Measurements from ENCODE around the gene CEMIP. TPM values are rescaled to one million over a fixed set of nuclear protein-coding genes. Genes with fewer than 3 reads are reported as not detected.

Gene CEMIP
- total and polyA plus RNA-seq, 2 of the 13 experiments (the other 11 are each of a cell fraction or from before 2014, with no cell fraction given): 4.3 to 28.5 TPM

GRCh38 chr15:80856809-80857377 lies 77.7 kb downstream of the CEMIP start (continued):
- TF ChIP-seq HMG20B (CRISPR knock-in tag; conservative IDR thresholded peaks at IDR 0.05): peak; percentile 79; the same call in 1 of the 2 replicates
- TF ChIP-seq TCF7 (IDR thresholded peaks at IDR 0.05; ENCODE audit: low read depth): peak; percentile 83
- TF ChIP-seq CSRNP2 (CRISPR knock-in tag; conservative IDR thresholded peaks at IDR 0.05; ENCODE audit: low read depth): no peak
- TF ChIP-seq ZMAT3 (CRISPR knock-in tag; conservative IDR thresholded peaks at IDR 0.05): no peak
- TF ChIP-seq ZNF710 (CRISPR knock-in tag; IDR thresholded peaks at IDR 0.05; ENCODE audit: borderline replicate concordance): peak; percentile 74; the same call in 1 of the 2 replicates
- peak; percentile 74; the same call in 1 of the 2 replicates for TF ChIP-seq CREM (IDR thresholded peaks at IDR 0.05)
- TF ChIP-seq CREM (CRISPR knock-in tag; IDR thresholded peaks at IDR 0.05): no peak
- TF ChIP-seq ZBTB34 (CRISPR knock-in tag; IDR thresholded peaks at IDR 0.05): 0 out of 2 replicates have a peak, but pooled peaks have one; percentile 69
- peak; percentile 75 for TF ChIP-seq HDAC1 (CRISPR knock-in tag; IDR thresholded peaks at IDR 0.05)
- no peak for TF ChIP-seq IRF2 (CRISPR knock-in tag; IDR thresholded peaks at IDR 0.05)
- no peak for TF ChIP-seq KLF6 (CRISPR knock-in tag; IDR thresholded peaks at IDR 0.05)
- TF ChIP-seq ZNF609 (CRISPR knock-in tag; IDR thresholded peaks at IDR 0.05; ENCODE audit: borderline replicate concordance): peak; percentile 86; the same call in 1 of the 2 replicates
- peak; percentile 75 for TF ChIP-seq IKZF5 (CRISPR knock-in tag; IDR thresholded peaks at IDR 0.05)
- TF ChIP-seq FIP1L1 (IDR thresholded peaks at IDR 0.05; ENCODE audit: borderline replicate concordance, insufficient read depth, low read depth, low read length): no peak
- peak; percentile 88; the same call in 1 of the 2 replicates for TF ChIP-seq HDAC2 (CRISPR knock-in tag; IDR thresholded peaks at IDR 0.05)
- no peak for TF ChIP-seq E2F2 (CRISPR knock-in tag; IDR thresholded peaks at IDR 0.05; ENCODE audit: borderline replicate concordance)
